Keratinocyte (primary cell): ENCODE data around the gene SMCR8. TPM values are rescaled to one million over a fixed set of nuclear protein-coding genes. Genes with fewer than 3 reads are reported as not detected.

Source experiments
- DNase-seq: peaks from one replicate; pipeline ENCODE4 v3.0.0-alpha.2; 2011; ENCODE audit warnings: low read depth, missing footprints, low spot score
- FAIRE-seq: peaks from 2 replicates; lab custom pipeline; 2011; peaks lifted over from hg19 to GRCh38; lab: Jason Lieb, UNC
- H2AFZ ChIP-seq: 2 replicates; pipeline ENCODE4 v1.6.0; 2012; ENCODE audit warnings: low read length, control low read depth, inconsistent platforms; ENCODE audit not compliant: control insufficient read depth
- H3K27ac ChIP-seq: 2 replicates; pipeline ENCODE4 v1.5.1; 2011; ENCODE audit warnings: low read length; ENCODE audit not compliant: control insufficient read depth, insufficient read depth
- H3K27me3 ChIP-seq: 3 replicates; pipeline ENCODE4 v1.6.0; 2011; ENCODE audit warnings: low read length; ENCODE audit not compliant: control insufficient read depth, insufficient read depth; ENCODE audit errors: extremely low read depth
- H3K36me3 ChIP-seq, 2 experiments: 2 replicates in 1 of 2; 3 replicates in 1 of 2; pipeline ENCODE4 v1.5.1; 2011; ENCODE audit warnings: low read length in 2 of 2, mild to moderate bottlenecking in 1 of 2; ENCODE audit not compliant: control insufficient read depth in 2 of 2, insufficient read depth in 2 of 2; ENCODE audit errors: extremely low read depth in 1 of 2
- H3K4me1 ChIP-seq: 3 replicates; pipeline ENCODE4 v1.5.1; 2011; ENCODE audit warnings: low read length; ENCODE audit not compliant: control insufficient read depth, insufficient read depth; ENCODE audit errors: extremely low read depth
- H3K4me2 ChIP-seq: 3 replicates; pipeline ENCODE4 v1.6.0; 2011; ENCODE audit warnings: low read depth, low read length; ENCODE audit not compliant: control insufficient read depth, insufficient read depth; ENCODE audit errors: extremely low read depth
- H3K4me3 ChIP-seq, 3 experiments: fragments of 200-600 bp in 1 of 3; sonication (generic) in 1 of 3; 2 replicates in 2 of 3; 3 replicates in 1 of 3; pipeline ENCODE4 v1.5.1; 2011 to 2016; ENCODE audit warnings: low read length in 3 of 3, mild to moderate bottlenecking in 3 of 3, control low read depth in 2 of 3, inconsistent platforms in 1 of 3, low read depth in 1 of 3, mixed read lengths in 1 of 3, mixed run types in 1 of 3, moderate library complexity in 1 of 3; ENCODE audit not compliant: control insufficient read depth in 2 of 3, insufficient read depth in 2 of 3; ENCODE audit errors: extremely low read depth in 1 of 3
- H3K79me2 ChIP-seq: 2 replicates; pipeline ENCODE4 v1.6.0; 2012; ENCODE audit warnings: low read length; ENCODE audit not compliant: control insufficient read depth, insufficient read depth
- H3K9ac ChIP-seq: 3 replicates; pipeline ENCODE4 v1.6.0; 2011; ENCODE audit warnings: low read length; ENCODE audit not compliant: control insufficient read depth, insufficient read depth; ENCODE audit errors: extremely low read depth
- H3K9me1 ChIP-seq: 3 replicates; pipeline ENCODE4 v1.6.0; 2011; ENCODE audit warnings: low read length; ENCODE audit not compliant: control insufficient read depth, insufficient read depth; ENCODE audit errors: extremely low read depth
- H3K9me3 ChIP-seq: 2 replicates; pipeline ENCODE4 v1.5.1; 2012; ENCODE audit warnings: low read depth, low read length; ENCODE audit not compliant: control insufficient read depth
- H4K20me1 ChIP-seq: 3 replicates; pipeline ENCODE4 v1.6.0; 2011; ENCODE audit warnings: low read length; ENCODE audit not compliant: control insufficient read depth, insufficient read depth; ENCODE audit errors: extremely low read depth
- EZH2 ChIP-seq: IDR thresholded peaks from one replicate; pipeline ENCODE4 v1.6.1; 2012; ENCODE audit warnings: inconsistent platforms, mild to moderate bottlenecking, low read length, moderate library complexity
- dilution Hi-C: fragments of 300-500 bp; cut with MboI; formaldehyde crosslinking; loops from one replicate; pipeline ENCODE4 v1.7.0; 2020; ENCODE audit warnings: low sequenced_read_pairs; ENCODE audit not compliant: extremely low pct_ligation_motif_present
- polyA plus RNA-seq, 5 experiments: library from polyadenylated mRNA; depleted of rRNA in 3 of 5; stranded (reverse) in 3 of 5; stranded (forward) in 1 of 5; unstranded in 1 of 5; fragments of >200 nt; gene quantifications; 1 replicate in 1 of 5; 2 replicates in 3 of 5; 3 replicates in 1 of 5; pipeline versions ENCODE4 v1.2.1 to v1.2.3, GENCODE V29; 2011 to 2012; ENCODE audit warnings: missing spikeins in 2 of 5, low read depth in 1 of 5, low replicate concordance in 1 of 5
- TF ChIP-seq, protein P1 (sequence below), 3 experiments: IDR thresholded peaks in 1 of 3; conservative IDR thresholded peaks in 1 of 3; optimal IDR thresholded peaks in 1 of 3; 2 replicates in 2 of 3; 3 replicates in 1 of 3; pipeline versions ENCODE3 to v1.5.1; 2011; ENCODE audit warnings: low read length in 3 of 3, mild to moderate bottlenecking in 3 of 3, moderate library complexity in 2 of 3, control low read depth in 1 of 3, inconsistent platforms in 1 of 3; ENCODE audit not compliant: insufficient read depth in 2 of 3; ENCODE audit errors: extremely low read depth in 1 of 3

The SMCR8 gene
- polyA plus RNA-seq, 1 donor (not counting 4 experiments of a cell fraction or from before 2014, with no cell fraction given): 7.8 TPM

GRCh38 chr17:18326572-18326971, 11.5 kb downstream of the SMCR8 start:
- H3K27ac ChIP-seq: no peak overlapping the region
- H3K9me1 ChIP-seq: no peaks in the 10 kb centered on the region
- no peaks in the 10 kb centered on the region for H3K4me1 ChIP-seq
- no peak for FAIRE-seq
- no peak overlapping the region for H2AFZ ChIP-seq
- TF ChIP-seq, protein P1, sequence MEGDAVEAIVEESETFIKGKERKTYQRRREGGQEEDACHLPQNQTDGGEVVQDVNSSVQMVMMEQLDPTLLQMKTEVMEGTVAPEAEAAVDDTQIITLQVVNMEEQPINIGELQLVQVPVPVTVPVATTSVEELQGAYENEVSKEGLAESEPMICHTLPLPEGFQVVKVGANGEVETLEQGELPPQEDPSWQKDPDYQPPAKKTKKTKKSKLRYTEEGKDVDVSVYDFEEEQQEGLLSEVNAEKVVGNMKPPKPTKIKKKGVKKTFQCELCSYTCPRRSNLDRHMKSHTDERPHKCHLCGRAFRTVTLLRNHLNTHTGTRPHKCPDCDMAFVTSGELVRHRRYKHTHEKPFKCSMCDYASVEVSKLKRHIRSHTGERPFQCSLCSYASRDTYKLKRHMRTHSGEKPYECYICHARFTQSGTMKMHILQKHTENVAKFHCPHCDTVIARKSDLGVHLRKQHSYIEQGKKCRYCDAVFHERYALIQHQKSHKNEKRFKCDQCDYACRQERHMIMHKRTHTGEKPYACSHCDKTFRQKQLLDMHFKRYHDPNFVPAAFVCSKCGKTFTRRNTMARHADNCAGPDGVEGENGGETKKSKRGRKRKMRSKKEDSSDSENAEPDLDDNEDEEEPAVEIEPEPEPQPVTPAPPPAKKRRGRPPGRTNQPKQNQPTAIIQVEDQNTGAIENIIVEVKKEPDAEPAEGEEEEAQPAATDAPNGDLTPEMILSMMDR (optimal IDR thresholded peaks at IDR 0.05 in 1 of 3, IDR thresholded peaks at IDR 0.05 in 1 of 3, conservative IDR thresholded peaks at IDR 0.05 in 1 of 3; ENCODE audit: extremely low read depth in 1 of 3, insufficient read depth in 2 of 3, low read length in 3 of 3): no peak
- no peak for TF ChIP-seq EZH2
- no peaks in the 10 kb centered on the region for H3K79me2 ChIP-seq
- no peak overlapping the region for H3K9ac ChIP-seq
- H4K20me1 ChIP-seq: no peaks in the 10 kb centered on the region
- H3K4me2 ChIP-seq: no peak overlapping the region
- H3K9me3 ChIP-seq: no peaks in the 10 kb centered on the region
- dilution Hi-C loops: no loop called here
- peaks cover 24 to 29% of the 10 kb centered on the region in 2 experiments for H3K36me3 ChIP-seq
- H3K4me3 ChIP-seq: no peak overlapping the region
- DNase-seq: no peak
- H3K27me3 ChIP-seq: no peaks in the 10 kb centered on the region

DNA sequence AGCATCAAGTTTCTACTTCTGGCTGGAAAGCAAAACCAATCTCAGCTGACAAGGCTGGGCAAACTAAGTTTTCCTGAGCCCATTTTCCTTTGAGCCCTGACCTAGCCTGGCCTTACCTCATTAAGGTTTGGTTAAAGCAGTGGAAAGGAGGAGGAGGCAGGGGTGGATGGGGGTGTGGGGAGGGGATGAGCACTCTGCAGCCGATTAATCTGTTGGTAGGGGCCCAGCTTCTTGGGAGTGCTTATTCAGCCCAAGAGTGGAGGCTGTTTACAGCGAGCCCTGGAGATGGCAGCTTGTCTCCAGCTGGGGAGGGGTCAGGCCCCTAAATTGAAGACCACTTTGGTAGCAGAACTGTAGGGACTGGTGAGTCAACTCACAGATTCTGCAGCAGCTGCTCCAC, 12.0 kb downstream of the SMCR8 start:
- Histone ChIP-seq H3K9me3 (no peaks in the 10 kb centered on the region), H3K4me1 (no peaks in the 10 kb centered on the region), H3K36me3 (peaks cover 24 to 29% of the 10 kb centered on the region in 2 experiments), H4K20me1 (no peaks in the 10 kb centered on the region), H3K9ac (no peak overlapping the region), H3K9me1 (no peaks in the 10 kb centered on the region), H3K27ac (no peak overlapping the region), H2AFZ (no peak overlapping the region), H3K4me2 (no peak overlapping the region), H3K79me2 (no peaks in the 10 kb centered on the region), H3K27me3 (no peaks in the 10 kb centered on the region), H3K4me3 (no peak overlapping the region)
- FAIRE-seq: no peak
- dilution Hi-C loops: no loop called here
- TF ChIP-seq, protein P1 (optimal IDR thresholded peaks at IDR 0.05 in 1 of 3, IDR thresholded peaks at IDR 0.05 in 1 of 3, conservative IDR thresholded peaks at IDR 0.05 in 1 of 3; ENCODE audit: extremely low read depth in 1 of 3, insufficient read depth in 2 of 3, low read length in 3 of 3): no peak
- TF ChIP-seq EZH2: no peak
- DNase-seq: no peak
